Endodermal cell (in vitro differentiated cells): ENCODE measurements around the gene KHDC4. TPM values are rescaled to one million over a fixed set of nuclear protein-coding genes. Genes with fewer than 3 reads are reported as not detected.

Source experiments
- DNase-seq: peaks from one replicate; pipeline ENCODE4 v3.0.0-alpha.2; 2017
- H3K27ac ChIP-seq: 2 replicates; pipeline ENCODE4 v1.5.1; 2013; ENCODE audit warnings: mild to moderate bottlenecking, low read depth, low read length, moderate library complexity
- H3K27me3 ChIP-seq: 2 replicates; pipeline ENCODE4 v1.6.1; 2013; ENCODE audit warnings: mild to moderate bottlenecking, low read length, moderate library complexity; ENCODE audit not compliant: insufficient read depth, control insufficient read depth, poor library complexity, severe bottlenecking
- H3K36me3 ChIP-seq: 2 replicates; pipeline ENCODE4 v1.7.0; 2013; ENCODE audit warnings: mild to moderate bottlenecking, low read length, moderate library complexity; ENCODE audit not compliant: control insufficient read depth, insufficient read depth
- H3K4me1 ChIP-seq: one replicate; pipeline ENCODE4 v1.7.0; 2013; ENCODE audit warnings: low read length; ENCODE audit not compliant: control insufficient read depth, insufficient read depth
- H3K4me3 ChIP-seq: 2 replicates; pipeline ENCODE4 v1.5.1; 2013; ENCODE audit warnings: mild to moderate bottlenecking, low read length, moderate library complexity
- H3K9ac ChIP-seq: 2 replicates; pipeline ENCODE4 v1.6.1; 2013; ENCODE audit warnings: mild to moderate bottlenecking, low read length, moderate library complexity; ENCODE audit not compliant: poor library complexity, severe bottlenecking; ENCODE audit errors: extremely low read depth
- H3K9me3 ChIP-seq: 2 replicates; pipeline ENCODE4 v1.6.1; 2013; ENCODE audit warnings: mild to moderate bottlenecking, low read length, moderate library complexity; ENCODE audit not compliant: control insufficient read depth
- H3K27ac Mint-ChIP-seq: 2 replicates; pipeline ENCODE4 v1.8.0; 2020; ENCODE audit warnings: mixed read lengths
- H3K27me3 Mint-ChIP-seq: 2 replicates; pipeline ENCODE4 v1.8.0; 2021; ENCODE audit warnings: mild to moderate bottlenecking, mixed read lengths; ENCODE audit not compliant: insufficient read depth
- H3K36me3 Mint-ChIP-seq: 2 replicates; pipeline ENCODE4 v1.8.0; 2020; ENCODE audit warnings: low read depth, mixed read lengths
- H3K4me1 Mint-ChIP-seq: 2 replicates; pipeline ENCODE4 v1.8.0; 2020; ENCODE audit warnings: mixed read lengths
- H3K4me3 Mint-ChIP-seq: 2 replicates; pipeline ENCODE4 v1.8.0; 2020; ENCODE audit warnings: mild to moderate bottlenecking, moderate library complexity, mixed read lengths
- H3K9me3 Mint-ChIP-seq: 2 replicates; pipeline ENCODE4 v1.8.0; 2020; ENCODE audit warnings: mild to moderate bottlenecking, mixed read lengths
- CTCF ChIP-seq: fragments of 200-600 bp; sonication (generic); conservative IDR thresholded peaks from 2 replicates; pipeline ENCODE4 v1.5.0; 2021; ENCODE audit warnings: antibody characterized with exemption, mild to moderate bottlenecking
- WGBS, 2 experiments: methylation state at CpG; one replicate each; pipeline versions ENCODE4 v1.1.5 to v1.1.7; 2013; ENCODE audit warnings: missing lambda C conversion rate in 2 of 2, mixed read lengths in 1 of 2; ENCODE audit not compliant: insufficient coverage in 1 of 2, insufficient read length in 1 of 2; 5-methylcytosine and 5-hydroxymethylcytosine counted together
- total RNA-seq, 2 donors: library from RNA; stranded (reverse); fragmentation: NEBNext Ultra II Directional in 1 of 2; extraction: Animal tissue kit (Norgen Biotek cat#: 25700) in 1 of 2; gene quantifications; 2 replicates in 1 of 2; 3 replicates in 1 of 2; pipeline ENCODE4 v1.2.1, GENCODE V29; 2021

Gene KHDC4
- total RNA-seq, 2 donors from 2014 or later: 67.7 to 76.2 TPM

GRCh38 chr1:155944444-155944799, 10.2 kb upstream of the KHDC4 start:
- Histone ChIP-seq H3K36me3 (peaks cover 30% of the 10 kb centered on the region), H3K9ac (no peak overlapping the region), H3K4me1 (no peaks in the 10 kb centered on the region), H3K27me3 (no peaks in the 10 kb centered on the region), H3K9me3 (no peaks in the 10 kb centered on the region), H3K27ac (no peak overlapping the region), H3K4me3 (no peak overlapping the region)
- H3K36me3 Mint-ChIP-seq: peaks cover 17% of the 10 kb centered on the region
- DNase-seq: no peak
- WGBS, 2 experiments: 83 to 89% methylated on average over 3 to 6 of the region's 6 CpGs
- no peak for TF ChIP-seq CTCF
- H3K27ac Mint-ChIP-seq: no peak overlapping the region
- no peaks in the 10 kb centered on the region for H3K27me3 Mint-ChIP-seq
- H3K4me3 Mint-ChIP-seq: no peak overlapping the region
- peaks cover 21% of the 10 kb centered on the region for H3K4me1 Mint-ChIP-seq
- H3K9me3 Mint-ChIP-seq: no peaks in the 10 kb centered on the region

GRCh38 chr1:155942578-155943141, 8.4 kb upstream of the KHDC4 start:
- Mint-ChIP-seq H3K4me3 (no peak overlapping the region), H3K27ac (no peak overlapping the region), H3K36me3 (peaks cover 12% of the 10 kb centered on the region), H3K4me1 (peaks cover 24% of the 10 kb centered on the region), H3K27me3 (no peaks in the 10 kb centered on the region), H3K9me3 (no peaks in the 10 kb centered on the region)
- Histone ChIP-seq H3K9ac (no peak overlapping the region), H3K27ac (no peak overlapping the region), H3K27me3 (no peaks in the 10 kb centered on the region), H3K4me1 (no peaks in the 10 kb centered on the region), H3K4me3 (no peak overlapping the region), H3K9me3 (no peaks in the 10 kb centered on the region), H3K36me3 (peaks cover 18% of the 10 kb centered on the region)
- WGBS, 2 experiments: 94 to 98% methylated on average over 11 of the region's 11 CpGs
- no peak for DNase-seq
- TF ChIP-seq CTCF: no peak

GRCh38 chr1:155941845-155942531, 7.8 kb upstream of the KHDC4 start:
- Histone ChIP-seq H3K27ac (no peak overlapping the region), H3K9me3 (no peaks in the 10 kb centered on the region), H3K36me3 (peaks cover 11% of the 10 kb centered on the region), H3K4me1 (no peaks in the 10 kb centered on the region), H3K4me3 (no peak overlapping the region), H3K9ac (no peak overlapping the region), H3K27me3 (no peaks in the 10 kb centered on the region)
- Mint-ChIP-seq H3K27ac (peak overlapping the region; percentile 74), H3K9me3 (no peaks in the 10 kb centered on the region), H3K27me3 (no peaks in the 10 kb centered on the region), H3K4me1 (peaks cover 22% of the 10 kb centered on the region), H3K36me3 (peaks cover 10% of the 10 kb centered on the region), H3K4me3 (no peak overlapping the region)
- 93 to 97% methylated on average over 20 to 29 of the region's 29 CpGs for WGBS, 2 experiments
- DNase-seq: no peak
- TF ChIP-seq CTCF: no peak
